GM23338 (cell line): ENCODE data around the gene ZBTB44. TPM values are rescaled to one million over a fixed set of nuclear protein-coding genes. Genes with fewer than 3 reads are reported as not detected.

Experiments used
- ATAC-seq: fragments of 200-7000 bp; cut with Tn5 transposase; 3 replicates; pipeline ENCODE4 v1.9.1; 2020
- DNase-seq: peaks from one replicate; pipeline ENCODE4 v3.0.0-alpha.2; 2015; ENCODE audit warnings: low spot score
- H2AFZ ChIP-seq: fragments of 200-600 bp; sonication (generic); 2 replicates; pipeline ENCODE4 v1.8.0; 2016; ENCODE audit warnings: antibody characterized with exemption, mild to moderate bottlenecking, moderate library complexity
- H3F3A ChIP-seq: fragments of 200-600 bp; sonication (generic); replicated peaks from 2 replicates; pipeline ENCODE4 v1.8.0; 2017; ENCODE audit warnings: antibody characterized with exemption, mixed run types, low read depth
- H3K27ac ChIP-seq: fragments of 200-600 bp; sonication (generic); 2 replicates; pipeline ENCODE4 v1.6.1; 2016; ENCODE audit warnings: low read depth
- H3K27me3 ChIP-seq: fragments of 200-600 bp; sonication (generic); 2 replicates; pipeline ENCODE4 v1.8.0; 2016; ENCODE audit warnings: mild to moderate bottlenecking, mixed run types, moderate library complexity; ENCODE audit not compliant: insufficient read depth
- H3K36me3 ChIP-seq: fragments of 200-600 bp; sonication (generic); 2 replicates; pipeline ENCODE4 v1.8.0; 2016; ENCODE audit warnings: mild to moderate bottlenecking; ENCODE audit not compliant: insufficient read depth
- H3K4me1 ChIP-seq: fragments of 200-600 bp; sonication (generic); 2 replicates; pipeline ENCODE4 v1.8.0; 2016; ENCODE audit warnings: mild to moderate bottlenecking, moderate library complexity; ENCODE audit not compliant: insufficient read depth
- H3K4me2 ChIP-seq: fragments of 200-600 bp; sonication (generic); 2 replicates; pipeline ENCODE4 v1.7.1; 2017; ENCODE audit warnings: mixed run types
- H3K4me3 ChIP-seq: fragments of 200-600 bp; sonication (generic); 2 replicates; pipeline ENCODE4 v1.6.1; 2016; ENCODE audit warnings: mixed run types
- H3K79me2 ChIP-seq: fragments of 200-600 bp; sonication (generic); replicated peaks from 2 replicates; pipeline ENCODE4 v1.8.0; 2017; ENCODE audit warnings: mild to moderate bottlenecking; ENCODE audit not compliant: insufficient read depth
- H3K9me2 ChIP-seq: fragments of 200-600 bp; sonication (generic); 2 replicates; pipeline ENCODE4 v1.8.0; 2017; ENCODE audit not compliant: insufficient read depth
- H4K20me1 ChIP-seq: fragments of 200-600 bp; sonication (generic); replicated peaks from 2 replicates; pipeline ENCODE4 v1.8.0; 2017; ENCODE audit warnings: mild to moderate bottlenecking; ENCODE audit not compliant: insufficient read depth
- H3K27ac Mint-ChIP-seq: 2 replicates; pipeline ENCODE4 v1.8.0; 2020; ENCODE audit warnings: inconsistent platforms, mild to moderate bottlenecking, moderate library complexity, mixed read lengths
- H3K27me3 Mint-ChIP-seq: 3 replicates; pipeline ENCODE4 v1.8.0; 2022; ENCODE audit warnings: low read depth, mild to moderate bottlenecking, moderate library complexity, mixed read lengths, inconsistent platforms; ENCODE audit not compliant: insufficient read depth, poor library complexity
- H3K36me3 Mint-ChIP-seq: 3 replicates; pipeline ENCODE4 v1.8.0; 2021; ENCODE audit warnings: low read depth, mild to moderate bottlenecking, inconsistent platforms, moderate library complexity, mixed read lengths
- H3K4me1 Mint-ChIP-seq: 3 replicates; pipeline ENCODE4 v1.8.0; 2020; ENCODE audit warnings: mild to moderate bottlenecking, inconsistent platforms, mixed read lengths
- H3K4me3 Mint-ChIP-seq: 3 replicates; pipeline ENCODE4 v1.8.0; 2021; ENCODE audit warnings: moderate library complexity, mild to moderate bottlenecking, inconsistent platforms, mixed read lengths
- H3K9me3 Mint-ChIP-seq: 3 replicates; pipeline ENCODE4 v1.8.0; 2020; ENCODE audit warnings: moderate library complexity, mild to moderate bottlenecking, inconsistent platforms, mixed read lengths
- CREB1 ChIP-seq: fragments of 250-450 bp; sonication (Bioruptor Pico); IDR thresholded peaks from 2 replicates; pipeline ENCODE4 v1.5.0; 2020; ENCODE audit warnings: low read depth, mild to moderate bottlenecking, moderate library complexity
- ETS1 ChIP-seq: IDR thresholded peaks from 2 replicates; pipeline ENCODE4 v1.6.1; 2016; ENCODE audit warnings: antibody characterized with exemption
- EZH2 ChIP-seq: fragments of 200-600 bp; sonication (generic); IDR thresholded peaks from one replicate; pipeline ENCODE4 v1.8.0; 2017; ENCODE audit warnings: antibody characterized with exemption, mild to moderate bottlenecking, low read depth; ENCODE audit not compliant: unreplicated experiment
- EZH2phosphoT487 ChIP-seq: fragments of 200-600 bp; sonication (generic); IDR thresholded peaks from one replicate; pipeline ENCODE4 v1.8.1; 2018; ENCODE audit warnings: antibody characterized with exemption; ENCODE audit not compliant: unreplicated experiment
- JUNB ChIP-seq: IDR thresholded peaks from one replicate; pipeline ENCODE4 v1.6.1; 2016; ENCODE audit warnings: antibody characterized with exemption; ENCODE audit not compliant: unreplicated experiment
- NANOG ChIP-seq: IDR thresholded peaks from 2 replicates; pipeline ENCODE4 v1.6.1; 2016; ENCODE audit warnings: antibody characterized with exemption, borderline replicate concordance
- POLR2AphosphoS5 ChIP-seq: IDR thresholded peaks from 2 replicates; pipeline ENCODE4 v1.6.1; 2016; ENCODE audit warnings: antibody characterized with exemption, low read depth
- STAT1 ChIP-seq: IDR thresholded peaks from one replicate; pipeline ENCODE4 v1.6.1; 2016; ENCODE audit warnings: antibody characterized with exemption; ENCODE audit not compliant: unreplicated experiment
- ZNF114 ChIP-seq: fragments of 250-450 bp; sonication (Bioruptor Pico); IDR thresholded peaks from 2 replicates; pipeline ENCODE4 v1.5.0; 2020; ENCODE audit warnings: mild to moderate bottlenecking, moderate library complexity
- ZNF331 ChIP-seq: fragments of 250-450 bp; sonication (Bioruptor Pico); IDR thresholded peaks from 2 replicates; pipeline ENCODE4 v1.5.0; 2020; ENCODE audit warnings: low read depth, mild to moderate bottlenecking, moderate library complexity
- ZNF462 ChIP-seq: fragments of 250-450 bp; sonication (Bioruptor Pico); IDR thresholded peaks from 2 replicates; pipeline ENCODE4 v1.5.0; 2020; ENCODE audit warnings: mild to moderate bottlenecking, moderate library complexity
- polyA plus RNA-seq: library from polyadenylated mRNA; unstranded; fragments of >200 nt; fragmentation: Nextera tagmentation; extraction: Ambion mirVana; gene quantifications from 2 replicates; pipeline ENCODE4 v1.2.1, GENCODE V29; 2016
- total RNA-seq: library from RNA; depleted of rRNA; stranded (reverse); fragments of >200 nt; shearing (Covaris generic); gene quantifications from 2 replicates; pipeline ENCODE4 v1.2.3, GENCODE V29; 2014
- TF ChIP-seq, protein P1 (sequence below), 2 experiments: fragments of 200-600 bp in 1 of 2; sonication (generic) in 1 of 2; conservative IDR thresholded peaks; 2 replicates each; pipeline versions ENCODE4 v1.5.1 to v1.6.1; 2016 to 2017; ENCODE audit warnings: antibody characterized with exemption in 2 of 2, low read depth in 2 of 2, mild to moderate bottlenecking in 2 of 2, moderate library complexity in 1 of 2

The ZBTB44 gene
- total and polyA plus RNA-seq, 2 experiments from 2014 or later: 61.2 to 102 TPM

DNA sequence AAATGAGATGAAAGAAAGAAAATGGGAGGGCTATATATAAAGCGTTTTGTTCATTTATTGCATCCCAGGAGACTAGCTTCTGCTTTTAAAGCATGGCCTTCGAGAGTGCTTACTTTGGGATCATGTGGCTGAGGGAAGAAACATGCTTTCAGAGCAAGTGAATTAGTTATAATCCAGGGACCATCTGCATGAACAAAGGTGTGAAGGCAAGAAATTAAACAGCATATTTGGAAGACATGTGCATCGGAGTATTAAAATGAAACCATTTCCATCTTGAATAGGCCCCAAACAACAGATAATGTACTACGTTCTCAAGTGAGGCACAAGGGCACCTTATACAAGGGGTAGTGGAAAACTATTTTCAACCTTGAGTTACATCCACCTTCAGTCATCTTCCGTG, 51.4 kb downstream of the ZBTB44 start:
- Histone ChIP-seq H4K20me1 (peaks cover 17% of the 10 kb centered on the region), H3K27ac (no peak overlapping the region), H3K4me3 (no peak overlapping the region), H3K4me1 (no peaks in the 10 kb centered on the region), H3K36me3 (peaks cover 15% of the 10 kb centered on the region), H3F3A (no peaks in the 10 kb centered on the region), H3K79me2 (peaks cover 88% of the 10 kb centered on the region), H3K4me2 (no peak overlapping the region), H2AFZ (no peak overlapping the region), H3K27me3 (no peaks in the 10 kb centered on the region), H3K9me2 (no peaks in the 10 kb centered on the region)
- Mint-ChIP-seq H3K4me3 (no peak overlapping the region), H3K27ac (no peak overlapping the region; the same call in 1 of the 2 replicates), H3K36me3 (peaks cover 51% of the 10 kb centered on the region), H3K27me3 (peaks cover 2% of the 10 kb centered on the region), H3K9me3 (peaks cover 2% of the 10 kb centered on the region; the same call in 1 of the 3 replicates), H3K4me1 (peaks cover 4% of the 10 kb centered on the region; the same call in 2 of the 3 replicates)
- TF ChIP-seq STAT1 (no peak), JUNB (no peak), EZH2phosphoT487 (no peak), EZH2 (no peak), ZNF114 (CRISPR knock-in tag) (no peak), CREB1 (CRISPR knock-in tag) (no peak)
- ATAC-seq (no peak), DNase-seq (no peak)

- H4K20me1 ChIP-seq: peaks cover 24% of the 10 kb centered on the region
- H3K36me3 ChIP-seq: peaks cover 15% of the 10 kb centered on the region
- H3K79me2 ChIP-seq: peaks cover 93% of the 10 kb centered on the region
- H3K4me2 ChIP-seq: no peak overlapping the region
- Mint-ChIP-seq H3K4me1 (peaks cover 11% of the 10 kb centered on the region), H3K27ac (no peak overlapping the region), H3K36me3 (peaks cover 57% of the 10 kb centered on the region), H3K4me3 (no peak overlapping the region), H3K27me3 (peaks cover 2% of the 10 kb centered on the region), H3K9me3 (peaks cover 2% of the 10 kb centered on the region; the same call in 1 of the 3 replicates)
- ATAC-seq (no peak), DNase-seq (no peak)
- H3K27ac ChIP-seq: no peak overlapping the region
- H3K9me2 ChIP-seq: no peaks in the 10 kb centered on the region
- no peaks in the 10 kb centered on the region; the same call in 1 of the 2 replicates for H3K4me1 ChIP-seq
- no peak overlapping the region for H3K4me3 ChIP-seq
- H3K27me3 ChIP-seq: no peaks in the 10 kb centered on the region
- no peak overlapping the region for H2AFZ ChIP-seq
- no peaks in the 10 kb centered on the region for H3F3A ChIP-seq
- TF ChIP-seq, protein P1, sequence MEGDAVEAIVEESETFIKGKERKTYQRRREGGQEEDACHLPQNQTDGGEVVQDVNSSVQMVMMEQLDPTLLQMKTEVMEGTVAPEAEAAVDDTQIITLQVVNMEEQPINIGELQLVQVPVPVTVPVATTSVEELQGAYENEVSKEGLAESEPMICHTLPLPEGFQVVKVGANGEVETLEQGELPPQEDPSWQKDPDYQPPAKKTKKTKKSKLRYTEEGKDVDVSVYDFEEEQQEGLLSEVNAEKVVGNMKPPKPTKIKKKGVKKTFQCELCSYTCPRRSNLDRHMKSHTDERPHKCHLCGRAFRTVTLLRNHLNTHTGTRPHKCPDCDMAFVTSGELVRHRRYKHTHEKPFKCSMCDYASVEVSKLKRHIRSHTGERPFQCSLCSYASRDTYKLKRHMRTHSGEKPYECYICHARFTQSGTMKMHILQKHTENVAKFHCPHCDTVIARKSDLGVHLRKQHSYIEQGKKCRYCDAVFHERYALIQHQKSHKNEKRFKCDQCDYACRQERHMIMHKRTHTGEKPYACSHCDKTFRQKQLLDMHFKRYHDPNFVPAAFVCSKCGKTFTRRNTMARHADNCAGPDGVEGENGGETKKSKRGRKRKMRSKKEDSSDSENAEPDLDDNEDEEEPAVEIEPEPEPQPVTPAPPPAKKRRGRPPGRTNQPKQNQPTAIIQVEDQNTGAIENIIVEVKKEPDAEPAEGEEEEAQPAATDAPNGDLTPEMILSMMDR (conservative IDR thresholded peaks at IDR 0.05; ENCODE audit: low read depth in 2 of 2): no peak
- TF ChIP-seq ZNF331 (CRISPR knock-in tag) (no peak), CREB1 (CRISPR knock-in tag) (no peak), ZNF114 (CRISPR knock-in tag) (no peak), ZNF462 (no peak), STAT1 (no peak), ETS1 (no peak), POLR2AphosphoS5 (no peak), EZH2phosphoT487 (no peak), JUNB (no peak), NANOG (no peak)
Observed at GRCh38 chr11:130262424-130262823, 52.3 kb downstream of the ZBTB44 start.
